Transverse colon (tissue), 4 donors: Measurements from ENCODE around the gene GCDH. TPM values are rescaled to one million over a fixed set of nuclear protein-coding genes. Genes with fewer than 3 reads are reported as not detected.
"Not testable (repeated sequence)": the region's sequence is repeated elsewhere in the genome, so short reads cannot be mapped to it uniquely, and the experiment has no call there.

Experiments used
- DNase-seq: peaks from one replicate; pipeline ENCODE4 v3.0.0-alpha.2; 2019
- H3K27ac ChIP-seq, 4 donors: fragments of 200-600 bp; sonication (generic); 2 replicates each; pipeline ENCODE4 v1.5.1; 2016 to 2018; ENCODE audit warnings: inconsistent platforms in 4 of 4
- H3K27me3 ChIP-seq: fragments of 200-600 bp; sonication (generic); 2 replicates; pipeline ENCODE4 v1.5.1; 2017; ENCODE audit warnings: inconsistent platforms
- H3K36me3 ChIP-seq, 4 donors: fragments of 200-600 bp; sonication (generic); 2 replicates each; pipeline ENCODE4 v1.5.1; 2017 to 2019; ENCODE audit warnings: inconsistent platforms in 4 of 4
- H3K4me1 ChIP-seq, 4 donors: fragments of 200-600 bp; sonication (generic); 2 replicates each; pipeline ENCODE4 v1.5.1; 2017 to 2020; ENCODE audit warnings: inconsistent platforms in 4 of 4
- H3K4me3 ChIP-seq, 4 donors: fragments of 200-600 bp; sonication (generic); 1 replicate in 1 of 4; 2 replicates in 3 of 4; pipeline versions ENCODE4 v1.5.1 to v1.6.1; 2017 to 2019; ENCODE audit warnings: inconsistent platforms in 4 of 4
- H3K9me3 ChIP-seq, 2 donors: fragments of 200-600 bp; sonication (generic); 2 replicates each; pipeline ENCODE4 v1.5.1; 2017 to 2019; ENCODE audit warnings: inconsistent platforms in 2 of 2
- CTCF ChIP-seq, 5 experiments: fragments of 200-600 bp in 3 of 5; fragments of 450-650 bp in 2 of 5; sonication (generic) in 3 of 5; IDR thresholded peaks; 1 replicate in 2 of 5; 2 replicates in 3 of 5; pipeline ENCODE4 v1.5.1; 2016 to 2017; ENCODE audit warnings: antibody characterized with exemption in 5 of 5, inconsistent platforms in 3 of 5, mild to moderate bottlenecking in 2 of 5, moderate library complexity in 1 of 5
- EP300 ChIP-seq: sonication (generic); formaldehyde crosslinking; IDR thresholded peaks from one replicate; pipeline ENCODE4 v1.6.1; 2017; ENCODE audit warnings: antibody characterized with exemption, low read depth
- POLR2A ChIP-seq: fragments of 450-650 bp; IDR thresholded peaks from one replicate; pipeline ENCODE4 v1.6.1; 2016; ENCODE audit warnings: antibody characterized with exemption, mild to moderate bottlenecking, moderate library complexity
- POLR2AphosphoS5 ChIP-seq, 3 donors: sonication (generic); formaldehyde crosslinking; IDR thresholded peaks; one replicate each; pipeline ENCODE4 v1.6.1; 2016; ENCODE audit warnings: antibody characterized with exemption in 3 of 3
- WGBS, 2 donors: methylation state at CpG; one replicate each; pipeline ENCODE4 v1.1.5; 2018; ENCODE audit warnings: low coverage in 1 of 2; 5-methylcytosine and 5-hydroxymethylcytosine counted together
- in situ Hi-C, 4 donors: fragments of 200-750 bp; cut with MboI; loops; one replicate each; pipeline versions ENCODE4 v1.15.0 to v1.15.1; 2017; ENCODE audit warnings: low sequenced_read_pairs in 3 of 4, low pct_ligation_motif_present in 1 of 4, low pct_unique_long_range_greater_than_20kb in 1 of 4
- intact Hi-C: fragments of 100-400 bp; cut with DNase I; formaldehyde crosslinking; loops from one replicate; pipeline ENCODE4 v1.15.1; 2023; ENCODE audit warnings: low total_unique reads
- total RNA-seq, 4 donors: library from RNA; depleted of rRNA; stranded (reverse); fragments of >200 nt; gene quantifications; one replicate each; pipeline ENCODE4 v1.1.0, GENCODE V29; 2016

The GCDH gene
- total RNA-seq, 4 donors from 2014 or later = 1.9 to 43.4 (median 33.2) TPM

GRCh38 chr19:12843999-12844732 is 46.8 kb upstream of the GCDH start:
- no peaks in the 10 kb centered on the region for H3K9me3 ChIP-seq
- peaks cover 85% of the 10 kb centered on the region for H3K27me3 ChIP-seq

GRCh38 chr19:12846613-12847012 is 44.3 kb upstream of the GCDH start:
- peaks cover 0 to 12% (median 9%) of the 10 kb centered on the region in 4 donors for H3K4me1 ChIP-seq
- H3K9me3 ChIP-seq, DNase-seq, H3K4me3 ChIP-seq, H3K36me3 ChIP-seq, H3K27ac ChIP-seq, intact Hi-C loops: not testable (repeated sequence)
- H3K27me3 ChIP-seq = peaks cover 68% of the 10 kb centered on the region
- WGBS, 2 donors = 20 to 81% methylated on average over 1 to 7 of the region's 7 CpGs
- in situ Hi-C loops = loop anchor here (5.0 to 10.0 kb wide), 3 partner anchors 82 to 92 kb away; partner anchors contain the start of gene BEST2 (in 1 of the 4)

More at GRCh38 chr19:12843999-12844732, 46.8 kb upstream of the GCDH start:
- peaks cover 0 to 21% (median 20%) of the 10 kb centered on the region in 4 donors for H3K4me1 ChIP-seq
- in situ Hi-C loops = loop anchor here in 3 of 4 donors (10.0 kb wide), 2 partner anchors 79 to 89 kb away; partner anchors contain the start of gene BEST2 (in 1 of the 3)
- intact Hi-C loops = loop anchor here (5.0 kb wide), 1 partner anchor 77 kb away; no protein-coding TSS in a partner anchor
- no peak overlapping the region for H3K27ac ChIP-seq
- TF ChIP-seq CTCF (IDR thresholded peaks at IDR 0.05) (no peak), POLR2A (no peak), POLR2AphosphoS5 (IDR thresholded peaks at IDR 0.05) (no peak), EP300 (no peak)
- 67 to 76% methylated on average over 1 to 3 of the region's 3 CpGs for WGBS, 2 donors
- H3K4me3 ChIP-seq = no peak overlapping the region
- no peak for DNase-seq
- H3K36me3 ChIP-seq = no peaks in the 10 kb centered on the region

GRCh38 chr19:12847159-12848139 is 43.5 kb upstream of the GCDH start:
- 15% methylated on average over 52 of the region's 69 CpGs; no CpG with 5 or more reads in 1 of the 2 donors for WGBS, 2 donors
- intact Hi-C loops = no loop called here
- Histone ChIP-seq H3K27ac (no peak overlapping the region), H3K27me3 (peaks cover 60% of the 10 kb centered on the region), H3K4me1 (peaks cover 0 to 10% (median 9%) of the 10 kb centered on the region in 4 donors), H3K4me3 (peak overlapping the region in 1 of 4 donors; percentile 28), H3K9me3 (no peaks in the 10 kb centered on the region), H3K36me3 (no peaks in the 10 kb centered on the region)
- in situ Hi-C loops = loop anchor here (5.0 to 10.0 kb wide), 3 partner anchors 83 to 93 kb away; partner anchors contain the start of gene BEST2 (in 1 of the 4)
- no peak for TF ChIP-seq POLR2A
- peak in 1 of 3 donors; percentile 30 for TF ChIP-seq POLR2AphosphoS5 (IDR thresholded peaks at IDR 0.05)
- peak; percentile 94 to 100 (median 99) for TF ChIP-seq CTCF (IDR thresholded peaks at IDR 0.05)
- TF ChIP-seq EP300 = no peak
- peak; percentile 88 for DNase-seq

- no peak overlapping the region for H3K27ac ChIP-seq
- in situ Hi-C loops = no loop called here
- no peaks in the 10 kb centered on the region for H3K4me1 ChIP-seq
- TF ChIP-seq EP300 (no peak), CTCF (IDR thresholded peaks at IDR 0.05) (no peak), POLR2AphosphoS5 (IDR thresholded peaks at IDR 0.05) (no peak), POLR2A (no peak)
- no peaks in the 10 kb centered on the region for H3K36me3 ChIP-seq
- no peak for DNase-seq
- no peaks in the 10 kb centered on the region for H3K9me3 ChIP-seq
- H3K27me3 ChIP-seq = no peaks in the 10 kb centered on the region
- intact Hi-C loops = no loop called here
- WGBS, 2 donors = 56 to 62% methylated on average over 1 of the region's 1 CpG
- no peak overlapping the region for H3K4me3 ChIP-seq
Measured at GRCh38 chr19:12856653-12857052, 34.3 kb upstream of the GCDH start.
